Keratinocyte (primary cell): ENCODE results near the gene TNS1. TPM values are rescaled to one million over a fixed set of nuclear protein-coding genes. Genes with fewer than 3 reads are reported as not detected.

Experiments used
- DNase-seq: peaks from one replicate; pipeline ENCODE4 v3.0.0-alpha.2; 2011; ENCODE audit warnings: low read depth, missing footprints, low spot score
- FAIRE-seq: peaks from 2 replicates; lab custom pipeline; 2011; peaks lifted over from hg19 to GRCh38; lab: Jason Lieb, UNC
- H2AFZ ChIP-seq: 2 replicates; pipeline ENCODE4 v1.6.0; 2012; ENCODE audit warnings: low read length, control low read depth, inconsistent platforms; ENCODE audit not compliant: control insufficient read depth
- H3K27ac ChIP-seq: 2 replicates; pipeline ENCODE4 v1.5.1; 2011; ENCODE audit warnings: low read length; ENCODE audit not compliant: control insufficient read depth, insufficient read depth
- H3K27me3 ChIP-seq: 3 replicates; pipeline ENCODE4 v1.6.0; 2011; ENCODE audit warnings: low read length; ENCODE audit not compliant: control insufficient read depth, insufficient read depth; ENCODE audit errors: extremely low read depth
- H3K36me3 ChIP-seq, 2 experiments: 2 replicates in 1 of 2; 3 replicates in 1 of 2; pipeline ENCODE4 v1.5.1; 2011; ENCODE audit warnings: low read length in 2 of 2, mild to moderate bottlenecking in 1 of 2; ENCODE audit not compliant: control insufficient read depth in 2 of 2, insufficient read depth in 2 of 2; ENCODE audit errors: extremely low read depth in 1 of 2
- H3K4me1 ChIP-seq: 3 replicates; pipeline ENCODE4 v1.5.1; 2011; ENCODE audit warnings: low read length; ENCODE audit not compliant: control insufficient read depth, insufficient read depth; ENCODE audit errors: extremely low read depth
- H3K4me2 ChIP-seq: 3 replicates; pipeline ENCODE4 v1.6.0; 2011; ENCODE audit warnings: low read depth, low read length; ENCODE audit not compliant: control insufficient read depth, insufficient read depth; ENCODE audit errors: extremely low read depth
- H3K4me3 ChIP-seq, 3 experiments: fragments of 200-600 bp in 1 of 3; sonication (generic) in 1 of 3; 2 replicates in 2 of 3; 3 replicates in 1 of 3; pipeline ENCODE4 v1.5.1; 2011 to 2016; ENCODE audit warnings: low read length in 3 of 3, mild to moderate bottlenecking in 3 of 3, control low read depth in 2 of 3, inconsistent platforms in 1 of 3, low read depth in 1 of 3, mixed read lengths in 1 of 3, mixed run types in 1 of 3, moderate library complexity in 1 of 3; ENCODE audit not compliant: control insufficient read depth in 2 of 3, insufficient read depth in 2 of 3; ENCODE audit errors: extremely low read depth in 1 of 3
- H3K79me2 ChIP-seq: 2 replicates; pipeline ENCODE4 v1.6.0; 2012; ENCODE audit warnings: low read length; ENCODE audit not compliant: control insufficient read depth, insufficient read depth
- H3K9ac ChIP-seq: 3 replicates; pipeline ENCODE4 v1.6.0; 2011; ENCODE audit warnings: low read length; ENCODE audit not compliant: control insufficient read depth, insufficient read depth; ENCODE audit errors: extremely low read depth
- H3K9me1 ChIP-seq: 3 replicates; pipeline ENCODE4 v1.6.0; 2011; ENCODE audit warnings: low read length; ENCODE audit not compliant: control insufficient read depth, insufficient read depth; ENCODE audit errors: extremely low read depth
- H3K9me3 ChIP-seq: 2 replicates; pipeline ENCODE4 v1.5.1; 2012; ENCODE audit warnings: low read depth, low read length; ENCODE audit not compliant: control insufficient read depth
- H4K20me1 ChIP-seq: 3 replicates; pipeline ENCODE4 v1.6.0; 2011; ENCODE audit warnings: low read length; ENCODE audit not compliant: control insufficient read depth, insufficient read depth; ENCODE audit errors: extremely low read depth
- CTCF ChIP-seq, 3 experiments: IDR thresholded peaks in 1 of 3; conservative IDR thresholded peaks in 1 of 3; optimal IDR thresholded peaks in 1 of 3; 2 replicates in 2 of 3; 3 replicates in 1 of 3; pipeline versions ENCODE3 to v1.5.1; 2011; ENCODE audit warnings: low read length in 3 of 3, mild to moderate bottlenecking in 3 of 3, moderate library complexity in 2 of 3, control low read depth in 1 of 3, inconsistent platforms in 1 of 3; ENCODE audit not compliant: insufficient read depth in 2 of 3; ENCODE audit errors: extremely low read depth in 1 of 3
- EZH2 ChIP-seq: IDR thresholded peaks from one replicate; pipeline ENCODE4 v1.6.1; 2012; ENCODE audit warnings: inconsistent platforms, mild to moderate bottlenecking, low read length, moderate library complexity
- dilution Hi-C: fragments of 300-500 bp; cut with MboI; formaldehyde crosslinking; loops from one replicate; pipeline ENCODE4 v1.7.0; 2020; ENCODE audit warnings: low sequenced_read_pairs; ENCODE audit not compliant: extremely low pct_ligation_motif_present
- polyA plus RNA-seq, 5 experiments: library from polyadenylated mRNA; depleted of rRNA in 3 of 5; stranded (reverse) in 3 of 5; stranded (forward) in 1 of 5; unstranded in 1 of 5; fragments of >200 nt; gene quantifications; 1 replicate in 1 of 5; 2 replicates in 3 of 5; 3 replicates in 1 of 5; pipeline versions ENCODE4 v1.2.1 to v1.2.3, GENCODE V29; 2011 to 2012; ENCODE audit warnings: missing spikeins in 2 of 5, low read depth in 1 of 5, low replicate concordance in 1 of 5

TNS1 gene
- polyA plus RNA-seq, 1 donor (not counting 4 experiments of a cell fraction or from before 2014, with no cell fraction given): 2.5 TPM

- no peak overlapping the region for H2AFZ ChIP-seq
- H3K9me1 ChIP-seq: no peaks in the 10 kb centered on the region
- dilution Hi-C loops: no loop called here
- FAIRE-seq (no peak), DNase-seq (no peak)
- H3K4me3 ChIP-seq: no peak overlapping the region
- H3K9ac ChIP-seq: no peak overlapping the region
- H3K4me1 ChIP-seq: no peaks in the 10 kb centered on the region
- no peaks in the 10 kb centered on the region for H4K20me1 ChIP-seq
- H3K36me3 ChIP-seq: no peaks in the 10 kb centered on the region
- no peak overlapping the region for H3K4me2 ChIP-seq
- H3K9me3 ChIP-seq: no peaks in the 10 kb centered on the region
- no peak for TF ChIP-seq CTCF (optimal IDR thresholded peaks at IDR 0.05 in 1 of 3, IDR thresholded peaks at IDR 0.05 in 1 of 3, conservative IDR thresholded peaks at IDR 0.05 in 1 of 3; ENCODE audit: extremely low read depth in 1 of 3, insufficient read depth in 2 of 3, low read length in 3 of 3)
- TF ChIP-seq EZH2: no peak
- H3K27ac ChIP-seq: no peak overlapping the region
- no peaks in the 10 kb centered on the region for H3K27me3 ChIP-seq
- H3K79me2 ChIP-seq: no peaks in the 10 kb centered on the region
Observed at GRCh38 chr2:217783243-217783642, 219.6 kb downstream of the TNS1 start.

- TF ChIP-seq EZH2: no peak
- no peak for TF ChIP-seq CTCF (optimal IDR thresholded peaks at IDR 0.05 in 1 of 3, IDR thresholded peaks at IDR 0.05 in 1 of 3, conservative IDR thresholded peaks at IDR 0.05 in 1 of 3; ENCODE audit: extremely low read depth in 1 of 3, insufficient read depth in 2 of 3, low read length in 3 of 3)
- Histone ChIP-seq H3K4me3 (no peak overlapping the region), H3K4me2 (no peak overlapping the region), H3K27ac (no peak overlapping the region), H3K9me1 (no peaks in the 10 kb centered on the region), H3K36me3 (no peaks in the 10 kb centered on the region), H3K4me1 (no peaks in the 10 kb centered on the region), H3K79me2 (no peaks in the 10 kb centered on the region), H3K9me3 (no peaks in the 10 kb centered on the region), H4K20me1 (no peaks in the 10 kb centered on the region), H2AFZ (no peak overlapping the region), H3K27me3 (no peaks in the 10 kb centered on the region), H3K9ac (no peak overlapping the region)
- DNase-seq (no peak), FAIRE-seq (no peak)
- dilution Hi-C loops: no loop called here
Observed at GRCh38 chr2:217777906-217778305, 224.9 kb downstream of the TNS1 start.
